HepG2 (cell line): Measurements from ENCODE around the gene BIRC7. TPM values are rescaled to one million over a fixed set of nuclear protein-coding genes. Genes with fewer than 3 reads are reported as not detected.
A peak's percentile ranks its signal among the peaks of the same experiment; 100 is the strongest.

Experiments
- ELF1 ChIP-seq: sonication (generic); formaldehyde crosslinking; IDR thresholded peaks from 2 replicates; pipeline ENCODE4 v1.4.0; 2020; ENCODE audit warnings: missing genetic modification reagents
- EP300 ChIP-seq, 3 experiments: sonication (generic) in 1 of 3; formaldehyde crosslinking in 1 of 3; IDR thresholded peaks; 2 replicates each; pipeline versions ENCODE4 v1.5.1 to v1.6.1; 2011 to 2020; ENCODE audit warnings: low read depth in 2 of 3, low read length in 2 of 3, borderline replicate concordance in 1 of 3, improper control_type of control experiment in 1 of 3, mild to moderate bottlenecking in 1 of 3, missing genetic modification reagents in 1 of 3, moderate library complexity in 1 of 3
- FOSL1 ChIP-seq: sonication (generic); formaldehyde crosslinking; IDR thresholded peaks from 2 replicates; pipeline ENCODE4 v1.9.0; 2021; ENCODE audit warnings: missing genetic modification reagents, borderline replicate concordance
- HMG20B ChIP-seq: conservative IDR thresholded peaks from 2 replicates; pipeline ENCODE4 v1.6.1; 2016; ENCODE audit warnings: missing genetic modification reagents, missing compliant biosample characterization
- KDM5A ChIP-seq: fragments of 200-600 bp; sonication (generic); IDR thresholded peaks from 2 replicates; pipeline ENCODE4 v1.7.0; 2018; ENCODE audit warnings: antibody characterized with exemption, mild to moderate bottlenecking, low read length, borderline replicate concordance
- LCORL ChIP-seq, 2 experiments: fragments of 450-650 bp in 1 of 2; sonication (generic) in 1 of 2; formaldehyde crosslinking in 1 of 2; IDR thresholded peaks; 2 replicates each; pipeline versions ENCODE4 v1.5.0 to v1.6.1; 2017 to 2020; ENCODE audit warnings: antibody characterized with exemption in 1 of 2, missing genetic modification reagents in 1 of 2
- NFAT5 ChIP-seq: sonication (generic); formaldehyde crosslinking; IDR thresholded peaks from 2 replicates; pipeline ENCODE4 v1.4.0; 2020; ENCODE audit warnings: missing genetic modification reagents
- PRDM10 ChIP-seq: sonication (generic); formaldehyde crosslinking; IDR thresholded peaks from 2 replicates; pipeline ENCODE4 v1.4.0; 2020; ENCODE audit warnings: low read depth, missing genetic modification reagents
- SIX4 ChIP-seq: sonication (generic); formaldehyde crosslinking; IDR thresholded peaks from 2 replicates; pipeline ENCODE4 v1.4.0; 2020; ENCODE audit warnings: missing genetic modification reagents
- SNRNP70 ChIP-seq: fragments of 200-400 bp; formaldehyde crosslinking; IDR thresholded peaks from 2 replicates; pipeline ENCODE4 v1.6.1; 2017; ENCODE audit warnings: mild to moderate bottlenecking, low read depth, low read length, moderate library complexity
- SP2 ChIP-seq: sonication (generic); formaldehyde crosslinking; IDR thresholded peaks from 2 replicates; pipeline ENCODE4 v1.5.1; 2020; ENCODE audit warnings: mild to moderate bottlenecking, missing genetic modification reagents
- TBL1XR1 ChIP-seq: fragments of 150-350 bp; IDR thresholded peaks from 2 replicates; pipeline ENCODE4 v1.6.1; 2014; ENCODE audit warnings: borderline replicate concordance, low read length; ENCODE audit not compliant: partially characterized antibody
- ZBTB33 ChIP-seq: sonication (generic); formaldehyde crosslinking; IDR thresholded peaks from 2 replicates; pipeline ENCODE4 v1.4.0; 2020; ENCODE audit warnings: missing genetic modification reagents
- ZMYM3 ChIP-seq: sonication (generic); formaldehyde crosslinking; IDR thresholded peaks from 2 replicates; pipeline ENCODE4 v1.5.1; 2020; ENCODE audit warnings: mild to moderate bottlenecking, missing genetic modification reagents
- ZNF235 ChIP-seq: sonication (generic); formaldehyde crosslinking; IDR thresholded peaks from 2 replicates; pipeline ENCODE4 v1.8.1; 2023; ENCODE audit warnings: mild to moderate bottlenecking, missing genetic modification reagents, borderline replicate concordance
- ZNF766 ChIP-seq: sonication (generic); formaldehyde crosslinking; IDR thresholded peaks from 2 replicates; pipeline ENCODE4 v1.5.0; 2020; ENCODE audit warnings: missing genetic modification reagents, borderline replicate concordance
- polyA plus RNA-seq, 8 experiments: library from polyadenylated mRNA; depleted of rRNA in 3 of 8; stranded (reverse) in 7 of 8; unstranded in 1 of 8; fragments of >200 nt; fragmentation: Illumina TruSeq in 4 of 8; extraction: Trizol in 4 of 8; gene quantifications; 2 replicates each; pipeline versions ENCODE4 v1.2.1 to v1.2.3, GENCODE V29; 2011 to 2016; ENCODE audit warnings: low read depth in 4 of 8, missing spikeins in 1 of 8, mixed read lengths in 1 of 8; ENCODE audit not compliant: insufficient read depth in 1 of 8
- total RNA-seq, 5 experiments: library from RNA; depleted of rRNA; stranded (reverse); fragments of >200 nt; fragmentation: Illumina TruSeq; extraction: Trizol; gene quantifications; 2 replicates each; pipeline ENCODE4 v1.2.3, GENCODE V29; 2016; ENCODE audit warnings: low read depth in 1 of 5

Gene BIRC7
- total and polyA plus RNA-seq, 2 of the 13 experiments (the other 11 are each of a cell fraction or from before 2014, with no cell fraction given), result 0.27 to 5.1 TPM

GRCh38 chr20:63216041-63216848, 19.5 kb upstream of the BIRC7 start, which contains the start of gene YTHDF1 (continued):
- TF ChIP-seq ZBTB33 (CRISPR knock-in tag) (peak; percentile 12; the same call in 1 of the 2 replicates), SIX4 (CRISPR knock-in tag) (peak; percentile 55), PRDM10 (CRISPR knock-in tag) (0 out of 2 replicates have a peak, but pooled peaks have one; percentile 33), EP300 (IDR thresholded peaks at IDR 0.05; ENCODE audit: low read depth in 2 of 2, low read length in 2 of 2) (peak in 1 of 2 experiments; percentile 57), EP300 (CRISPR knock-in tag; IDR thresholded peaks at IDR 0.05; ENCODE audit: borderline replicate concordance) (peak; percentile 75), ELF1 (CRISPR knock-in tag) (no peak), KDM5A (no peak), LCORL (IDR thresholded peaks at IDR 0.05) (no peak), LCORL (CRISPR knock-in tag; IDR thresholded peaks at IDR 0.05) (peak; percentile 91), FOSL1 (CRISPR knock-in tag) (peak; percentile 53; the same call in 1 of the 2 replicates), NFAT5 (peak; percentile 94; the same call in 1 of the 2 replicates), TBL1XR1 (no peak), ZMYM3 (CRISPR knock-in tag) (peak; percentile 55), HMG20B (no peak), ZNF766 (CRISPR knock-in tag) (peak; percentile 95), ZNF235 (CRISPR knock-in tag) (peak; percentile 96), SNRNP70 (no peak), SP2 (CRISPR knock-in tag) (peak; percentile 70)
